K562 (cell line): ENCODE measurements around the gene IFFO2. TPM values are rescaled to one million over a fixed set of nuclear protein-coding genes. Genes with fewer than 3 reads are reported as not detected.

Experiments
- CTCFL ChIP-seq: IDR thresholded peaks from 2 replicates; pipeline ENCODE4 v1.6.1; 2011; ENCODE audit warnings: borderline replicate concordance, low read depth, mild to moderate bottlenecking, moderate library complexity, low read length; ENCODE audit not compliant: insufficient read depth, poor library complexity, severe bottlenecking
- GABPB1 ChIP-seq: sonication (generic); formaldehyde crosslinking; IDR thresholded peaks from 2 replicates; pipeline ENCODE4 v1.8.0; 2022; ENCODE audit warnings: mild to moderate bottlenecking, missing genetic modification reagents
- HDAC6 ChIP-seq: IDR thresholded peaks from 2 replicates; pipeline ENCODE4 v1.6.1; 2012; ENCODE audit warnings: low read depth, mild to moderate bottlenecking, control low read depth, inconsistent platforms, low read length, moderate library complexity
- IRF1 ChIP-seq: sonication (generic); formaldehyde crosslinking; IDR thresholded peaks from 2 replicates; pipeline ENCODE4 v1.8.0; 2022; ENCODE audit warnings: missing genetic modification reagents, mild to moderate bottlenecking, borderline replicate concordance
- MBD1 ChIP-seq: fragments of 250-450 bp; sonication (Bioruptor Pico); IDR thresholded peaks from 2 replicates; pipeline ENCODE4 v1.8.0; 2022; ENCODE audit warnings: inconsistent platforms
- MEF2D ChIP-seq: conservative IDR thresholded peaks from 2 replicates; pipeline ENCODE4 v1.6.1; 2016; ENCODE audit warnings: low read depth, missing genetic modification characterization, missing compliant biosample characterization
- MYBL2 ChIP-seq, 2 experiments: fragments of 450-650 bp in 1 of 2; sonication (generic) in 1 of 2; formaldehyde crosslinking in 1 of 2; IDR thresholded peaks; 2 replicates each; pipeline versions ENCODE4 v1.6.1 to v1.8.1; 2017 to 2022; ENCODE audit warnings: borderline replicate concordance in 1 of 2, inconsistent platforms in 1 of 2, low read depth in 1 of 2, mild to moderate bottlenecking in 1 of 2, missing genetic modification reagents in 1 of 2, moderate library complexity in 1 of 2
- MYC ChIP-seq, 2 experiments: fragments of 250-450 bp in 1 of 2; sonication (Bioruptor Pico) in 1 of 2; IDR thresholded peaks; 2 replicates each; pipeline versions ENCODE4 v1.5.1 to v1.6.1; 2012 to 2021; ENCODE audit warnings: low read depth in 2 of 2, borderline replicate concordance in 1 of 2, improper control_type of control experiment in 1 of 2, low read length in 1 of 2, mild to moderate bottlenecking in 1 of 2, moderate library complexity in 1 of 2
- NKRF ChIP-seq: fragments of 450-650 bp; IDR thresholded peaks from 2 replicates; pipeline ENCODE4 v1.6.1; 2016; ENCODE audit warnings: borderline replicate concordance
- SMARCE1 ChIP-seq: fragments of 450-650 bp; IDR thresholded peaks from 2 replicates; pipeline ENCODE4 v1.7.1; 2016; ENCODE audit warnings: mild to moderate bottlenecking
- ZMIZ1 ChIP-seq, 2 experiments: fragments of 150-350 bp in 1 of 2; IDR thresholded peaks; 2 replicates each; pipeline ENCODE4 v1.6.1; 2012 to 2016; ENCODE audit warnings: low read depth in 2 of 2, low read length in 2 of 2, mild to moderate bottlenecking in 1 of 2, moderate library complexity in 1 of 2
- ZNF253 ChIP-seq: fragments of 250-450 bp; sonication (Bioruptor Pico); conservative IDR thresholded peaks from 2 replicates; pipeline ENCODE4 v1.6.1; 2021; ENCODE audit warnings: mild to moderate bottlenecking
- ZNF274 ChIP-seq: IDR thresholded peaks from 2 replicates; pipeline ENCODE4 v1.6.1; 2011; ENCODE audit warnings: low read depth, mild to moderate bottlenecking, low read length, moderate library complexity, borderline replicate concordance
- polyA plus RNA-seq, 8 experiments: library from polyadenylated mRNA; depleted of rRNA in 4 of 8; stranded (reverse) in 5 of 8; unstranded in 3 of 8; fragments of >200 nt; fragmentation: Nextera tagmentation in 2 of 8; fragmentation: Illumina TruSeq in 1 of 8; extraction: Ambion mirVana in 2 of 8; extraction: Trizol in 1 of 8; gene quantifications; 2 replicates each; pipeline versions ENCODE4 v1.2.1 to v1.2.3, GENCODE V29; 2011 to 2014; ENCODE audit warnings: inconsistent platforms in 1 of 8, missing spikeins in 1 of 8
- total RNA-seq, 7 experiments: library from RNA; depleted of rRNA in 6 of 7; stranded (reverse); fragments of >200 nt in 6 of 7; fragmentation: Illumina TruSeq in 2 of 7; extraction: Trizol in 2 of 7; gene quantifications; 2 replicates each; pipeline versions ENCODE4 v1.2.1 to v1.2.3, GENCODE V29; 2011 to 2021; ENCODE audit warnings: low replicate concordance in 1 of 7

The IFFO2 gene
- total and polyA plus RNA-seq, 9 of the 15 experiments (the other 6 are each of a cell fraction or from before 2014, with no cell fraction given): 0.15 to 1.0 (median 0.44) TPM; not detected in 2

- TF ChIP-seq MYC (IDR thresholded peaks at IDR 0.05; ENCODE audit: low read depth, low read length) (no peak), MYC (CRISPR knock-in tag; IDR thresholded peaks at IDR 0.05; ENCODE audit: borderline replicate concordance, low read depth) (0 out of 2 replicates have a peak, but pooled peaks have one; percentile 26), HDAC6 (no peak), GABPB1 (CRISPR knock-in tag) (peak; percentile 59; the same call in 1 of the 2 replicates), MEF2D (tag) (no peak), MBD1 (CRISPR knock-in tag) (no peak), IRF1 (CRISPR knock-in tag) (no peak), MYBL2 (IDR thresholded peaks at IDR 0.05; ENCODE audit: low read depth) (no peak), MYBL2 (CRISPR knock-in tag; IDR thresholded peaks at IDR 0.05; ENCODE audit: borderline replicate concordance) (no peak), CTCFL (peak; percentile 87), NKRF (no peak), SMARCE1 (no peak), ZNF274 (no peak), ZNF253 (no peak), ZMIZ1 (IDR thresholded peaks at IDR 0.05; ENCODE audit: low read depth in 2 of 2, low read length in 2 of 2) (peak in 1 of 2 experiments; percentile 52; a peak in 1 of 4 replicates)
These were observed 43.2 kb downstream of the IFFO2 start (continued) for GRCh38 chr1:18913065-18913835.
